Measurements from ENCODE around the gene TMEM161A.
"Not testable (repeated sequence)": the region's sequence is repeated elsewhere in the genome, so short reads cannot be mapped to it uniquely, and the experiment has no call there.

Gene TMEM161A

DNA sequence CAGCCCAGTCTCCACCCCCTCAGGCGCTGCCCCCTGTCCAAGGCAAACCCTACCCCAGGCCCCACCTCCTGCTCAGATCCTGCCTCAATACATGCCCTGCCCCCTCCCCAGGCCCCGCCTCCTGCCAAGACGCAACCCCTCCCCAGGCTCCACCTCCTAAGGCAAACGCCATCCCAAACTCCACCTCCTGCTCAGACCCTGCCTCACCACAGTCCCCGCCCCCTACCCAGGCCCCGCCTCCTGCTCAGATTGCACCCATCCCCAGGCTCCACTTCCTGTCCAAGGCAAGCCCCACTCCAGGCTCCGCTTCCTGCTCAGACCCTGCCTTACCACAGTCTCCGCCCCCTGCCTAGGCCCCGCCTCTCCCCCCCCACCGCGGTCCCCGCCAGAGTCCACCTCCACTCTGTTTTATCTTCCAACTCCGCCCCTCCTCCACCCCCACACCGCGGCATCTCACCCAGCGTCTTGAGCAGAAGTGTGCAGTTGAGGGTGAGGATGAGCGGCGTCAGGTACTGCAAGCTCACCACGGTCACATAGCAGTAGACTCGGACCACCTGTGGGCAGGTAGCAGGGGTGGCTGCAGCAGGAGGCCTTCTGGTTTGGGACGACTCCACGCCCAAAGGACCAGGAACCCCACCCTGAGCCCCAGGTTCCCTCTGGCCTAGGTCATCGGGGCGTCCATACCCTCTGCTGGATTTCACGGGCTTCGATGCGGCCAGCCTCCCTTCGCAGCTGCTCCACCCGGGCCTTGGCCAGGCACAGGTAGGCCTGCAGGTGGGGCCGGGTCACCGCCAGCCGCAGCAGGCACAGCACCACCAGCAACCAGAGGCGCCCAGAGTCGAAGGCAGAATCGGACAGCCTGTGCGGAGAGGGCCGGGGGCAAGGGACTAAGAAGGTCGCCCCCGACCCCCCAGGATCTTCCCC lies 17.7 kb downstream of the TMEM161A start:
- DNase-seq, result no peak

DNA sequence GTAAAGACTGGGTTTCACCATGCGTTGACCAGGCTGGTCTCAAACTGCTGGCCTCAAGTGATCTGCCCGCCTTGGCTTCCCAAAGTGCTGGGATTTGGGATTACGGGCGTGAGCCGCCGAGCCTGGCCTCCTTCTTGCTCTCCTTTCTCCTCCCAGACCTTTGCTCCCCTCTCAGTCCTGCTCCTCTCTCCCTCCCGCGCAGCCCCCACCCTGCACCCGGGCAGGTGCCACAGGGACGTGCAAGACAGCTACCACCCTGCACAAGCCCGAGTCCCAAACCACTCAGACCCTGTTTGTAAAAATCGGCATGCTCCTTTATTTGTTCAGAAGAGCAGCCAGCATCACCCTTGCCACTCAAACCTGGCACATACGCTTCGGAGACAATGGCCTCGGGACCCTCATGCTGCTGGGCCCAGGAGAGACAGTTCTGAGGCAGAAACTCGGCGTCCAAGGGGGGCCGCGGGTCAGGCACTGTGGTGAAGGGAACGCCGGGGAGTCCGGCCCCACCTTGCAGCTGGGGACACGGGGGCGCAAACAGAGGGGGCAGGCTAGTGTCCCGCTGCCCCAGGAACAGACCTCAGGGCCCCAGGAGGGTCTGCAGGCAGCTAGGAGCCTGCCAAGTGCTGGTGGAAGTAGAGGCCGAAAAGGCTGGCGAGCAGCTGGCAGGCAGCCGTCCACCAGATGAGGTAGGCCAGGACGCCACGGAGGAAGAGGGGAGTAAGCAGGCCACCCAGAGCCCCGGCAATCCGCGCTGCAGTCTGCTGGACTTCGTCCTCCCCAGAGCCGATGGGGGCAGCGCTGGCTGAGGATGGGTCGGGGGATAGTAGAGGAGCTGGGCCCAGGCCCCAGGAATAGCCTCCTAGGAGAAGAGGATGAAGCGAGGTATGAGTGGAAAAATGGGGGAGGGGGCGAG lies 18.7 kb downstream of the TMEM161A start:
- DNase-seq, result no peak

DNA sequence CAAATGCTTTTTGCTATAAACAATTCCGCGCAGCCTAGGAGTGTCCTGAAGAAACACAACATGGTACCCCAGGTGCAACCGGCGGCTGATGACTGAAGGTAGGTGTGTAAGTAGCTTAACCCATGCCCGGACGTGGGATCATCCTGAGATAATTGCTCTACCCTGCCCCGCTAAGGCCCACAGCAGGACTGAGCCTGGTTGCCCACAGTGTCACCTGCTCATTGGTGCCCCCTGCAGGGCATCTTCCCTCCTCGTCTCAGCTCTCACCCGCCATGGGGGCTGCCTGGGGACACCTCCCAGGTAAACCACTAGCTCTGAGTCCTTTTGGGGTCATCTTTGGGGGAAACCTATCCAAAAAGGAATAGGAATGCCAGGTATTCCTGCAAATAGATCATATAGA lies 22.3 kb downstream of the TMEM161A start:
- peak; percentile 79 for DNase-seq

DNA sequence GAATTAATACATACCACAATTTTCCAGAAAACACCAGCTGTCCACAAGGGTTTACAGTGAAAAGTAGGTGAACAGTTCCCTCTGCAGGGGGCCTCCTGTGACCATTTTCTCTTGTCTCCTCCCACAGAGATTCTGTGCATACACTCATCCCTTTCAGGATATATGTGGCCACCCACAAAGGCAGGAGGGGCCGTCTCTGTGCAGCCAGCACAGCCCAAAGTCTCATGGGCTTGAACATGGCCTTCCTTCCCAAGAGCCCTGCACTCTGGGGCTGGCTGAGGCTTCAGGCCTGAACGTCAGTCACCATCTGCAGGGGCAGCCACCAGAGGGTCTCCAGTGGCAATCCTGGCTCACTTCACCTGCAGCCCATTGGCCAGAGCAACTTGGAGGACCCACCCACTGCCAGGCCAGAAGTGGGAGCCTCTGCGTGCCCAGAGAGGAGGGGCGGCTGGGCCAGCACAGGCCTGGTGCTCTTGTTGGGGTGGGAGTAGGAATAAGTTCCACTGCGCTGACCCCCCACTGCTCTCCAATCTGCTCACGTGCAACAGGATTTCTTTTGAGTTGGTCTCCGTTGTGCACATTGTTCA lies 25.1 kb downstream of the TMEM161A start:
- no peak for DNase-seq

DNA sequence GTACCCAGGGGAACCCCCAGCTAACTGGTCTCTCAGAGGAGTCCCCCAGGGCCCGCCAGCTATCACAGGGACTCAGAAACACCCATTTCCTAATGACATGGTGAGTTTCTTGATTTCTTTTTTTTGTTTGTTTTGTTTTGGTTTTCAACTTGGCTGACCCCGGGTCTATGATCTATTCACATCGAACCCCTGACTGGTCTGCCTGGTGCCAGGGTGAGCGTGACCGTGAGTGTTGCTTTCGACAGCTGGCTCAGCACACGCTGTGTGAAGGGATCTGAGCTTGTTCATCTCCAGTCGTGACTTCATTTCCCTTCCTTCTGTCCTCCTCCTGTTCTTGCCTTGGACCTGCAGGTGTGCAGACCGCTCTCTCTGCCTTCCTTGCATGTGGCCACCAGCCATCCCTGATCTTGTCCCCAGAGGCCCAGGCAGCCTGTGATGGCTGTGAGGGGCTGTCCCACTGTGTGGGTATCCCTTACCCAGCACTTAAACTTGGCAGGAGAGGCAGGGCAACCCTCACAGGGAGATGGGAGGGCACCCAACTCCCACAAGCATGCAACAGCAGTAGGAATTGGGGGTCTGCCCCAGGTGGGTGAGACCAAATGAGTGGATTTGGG lies 26.2 kb downstream of the TMEM161A start:
- no peak for DNase-seq

DNA sequence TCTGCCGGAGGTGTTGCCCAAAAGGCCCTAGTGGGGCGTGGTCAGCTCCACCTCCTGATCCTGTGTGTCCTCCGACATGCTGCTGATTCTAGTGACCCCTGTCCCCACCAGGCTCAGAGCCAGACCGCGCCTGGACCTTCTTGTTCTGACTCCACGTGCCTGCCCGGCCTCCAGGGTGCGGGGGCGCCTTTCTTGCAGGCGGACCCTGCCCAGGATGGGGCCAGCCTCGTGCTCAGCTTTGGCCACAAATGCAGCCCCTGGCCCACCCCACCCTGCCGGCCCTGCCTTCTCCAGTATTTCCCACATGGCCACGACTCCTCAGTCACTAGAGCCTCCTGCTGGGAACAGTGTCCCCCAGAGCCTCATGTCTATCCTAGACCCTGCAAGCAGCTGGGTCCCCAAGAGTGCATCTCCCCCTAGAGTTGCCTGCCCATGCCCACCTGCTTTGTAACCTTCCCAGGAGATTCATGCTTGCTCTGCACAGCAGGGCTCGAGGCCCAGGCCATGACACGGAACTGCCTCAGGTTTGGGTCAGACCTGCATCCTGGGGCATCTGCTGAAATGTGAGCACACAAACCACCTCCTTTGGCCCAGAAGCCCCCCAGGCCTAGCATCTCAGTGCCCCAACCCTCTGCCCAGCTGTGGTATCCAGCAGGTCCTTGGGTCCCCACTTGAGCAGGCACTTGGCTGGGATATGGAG lies 27.0 kb downstream of the TMEM161A start:
- DNase-seq, result no peak

DNA sequence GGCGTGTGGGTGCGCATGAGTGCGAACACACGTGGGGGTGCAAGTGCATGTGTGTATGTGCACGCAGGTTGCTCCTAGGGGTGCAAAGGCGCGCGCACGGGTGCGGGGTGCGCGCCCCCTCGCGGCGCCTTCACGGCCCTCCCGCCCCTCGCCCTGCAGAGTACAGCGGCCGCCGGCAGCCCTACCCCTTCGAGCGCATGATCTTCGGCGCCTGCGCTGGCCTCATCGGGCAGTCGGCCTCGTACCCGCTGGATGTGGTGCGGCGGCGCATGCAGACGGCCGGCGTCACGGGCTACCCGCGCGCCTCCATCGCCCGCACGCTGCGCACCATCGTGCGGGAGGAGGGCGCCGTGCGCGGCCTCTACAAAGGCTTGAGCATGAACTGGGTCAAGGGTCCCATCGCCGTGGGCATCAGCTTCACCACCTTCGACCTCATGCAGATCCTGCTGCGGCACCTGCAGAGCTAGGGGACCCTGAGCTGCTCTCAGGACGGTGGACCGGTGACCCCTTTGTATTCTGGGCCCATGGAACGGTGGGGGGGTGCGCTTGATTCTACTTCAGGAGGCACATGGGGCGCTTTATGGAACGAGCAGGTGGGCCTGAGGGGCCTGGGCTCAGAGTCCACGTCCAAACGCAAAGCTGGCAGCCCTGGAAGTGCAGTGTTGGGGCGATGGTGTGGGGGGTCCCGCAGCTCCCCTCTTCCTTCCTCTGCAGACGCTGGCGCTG lies 27.7 kb downstream of the TMEM161A start:
- no peak for DNase-seq

DNA sequence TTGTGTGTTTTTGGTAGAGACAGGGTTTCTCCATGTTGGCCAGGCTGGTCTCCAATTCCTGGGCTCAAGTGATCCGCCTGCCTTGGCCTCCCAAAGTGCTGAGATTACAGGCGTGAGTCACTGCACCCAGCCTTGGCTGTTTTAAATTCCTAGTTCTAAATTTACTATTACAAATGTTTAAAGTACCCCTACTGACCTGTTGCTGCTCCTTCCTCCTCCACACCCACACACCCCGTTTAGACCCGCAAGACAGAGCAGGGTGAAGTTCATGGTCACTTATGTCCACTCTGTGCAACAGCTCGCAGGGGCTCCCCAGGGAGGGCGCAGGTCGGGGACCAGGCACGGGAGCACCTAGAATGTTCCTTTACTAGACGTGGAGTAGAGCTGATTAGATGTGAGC lies 28.7 kb downstream of the TMEM161A start:
- DNase-seq, result no peak

DNA sequence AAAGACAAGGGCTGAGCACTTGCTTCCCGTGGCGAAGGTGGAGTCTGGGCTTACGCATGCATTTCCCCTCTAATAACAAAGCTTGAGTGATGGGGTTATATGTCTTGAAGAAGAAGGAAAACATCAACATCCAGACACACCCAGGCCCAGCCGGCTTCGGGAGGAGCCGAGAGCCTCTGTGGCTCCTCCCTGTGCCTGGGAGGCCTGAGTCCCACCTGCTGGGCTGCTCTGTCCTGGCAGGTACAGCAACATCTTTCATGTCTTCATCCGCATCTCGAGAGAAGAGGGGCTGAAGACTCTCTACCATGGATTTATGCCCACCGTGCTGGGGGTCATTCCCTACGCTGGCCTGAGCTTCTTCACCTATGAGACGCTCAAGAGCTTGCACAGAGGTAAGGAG lies 30.6 kb downstream of the TMEM161A start:
- DNase-seq, result no peak

DNA sequence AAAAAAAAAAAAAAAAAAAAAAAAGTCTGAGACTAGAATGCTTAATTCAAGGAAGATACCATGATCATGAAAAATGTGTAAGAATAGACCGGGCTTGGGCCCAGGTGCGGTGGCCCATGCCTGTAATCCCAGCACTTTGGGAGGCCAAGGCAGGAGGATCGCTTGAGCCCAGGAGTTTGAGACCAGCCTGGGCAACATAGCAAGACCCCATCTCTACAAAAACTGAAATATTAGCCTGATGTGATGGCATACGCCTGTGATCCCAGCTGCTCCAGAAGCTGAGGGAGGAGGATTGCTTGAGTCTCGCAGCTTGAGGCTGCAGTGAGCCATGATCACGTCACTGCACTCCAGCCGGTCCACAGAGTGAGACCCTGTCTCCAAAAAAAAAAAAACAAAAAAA lies 31.3 kb downstream of the TMEM161A start:
- DNase-seq, result not testable (repeated sequence)

DNA sequence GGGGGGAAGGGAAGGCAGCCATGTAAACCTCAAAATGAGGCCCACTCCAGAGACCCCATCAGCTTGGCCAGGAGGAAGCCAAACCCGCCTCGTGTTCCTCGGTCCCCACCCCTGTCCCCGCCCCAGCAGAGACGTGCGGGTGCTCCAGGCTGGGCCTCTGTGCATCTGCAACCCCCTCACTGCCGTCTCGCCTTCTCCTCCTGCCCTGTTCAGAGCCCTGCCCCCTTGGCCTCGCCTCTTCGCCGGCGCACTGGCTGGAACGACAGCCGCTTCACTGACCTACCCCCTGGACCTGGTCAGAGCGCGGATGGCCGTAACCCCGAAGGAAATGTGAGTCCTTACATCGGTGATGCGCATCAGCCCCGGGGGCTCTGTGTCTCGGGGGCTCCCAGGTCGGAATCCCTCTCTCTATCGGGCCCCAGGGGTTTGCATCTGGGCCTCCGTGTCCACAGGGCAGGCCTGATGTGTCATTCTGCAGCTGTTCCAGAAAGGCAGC lies 32.2 kb downstream of the TMEM161A start:
- DNase-seq, result no peak

DNA sequence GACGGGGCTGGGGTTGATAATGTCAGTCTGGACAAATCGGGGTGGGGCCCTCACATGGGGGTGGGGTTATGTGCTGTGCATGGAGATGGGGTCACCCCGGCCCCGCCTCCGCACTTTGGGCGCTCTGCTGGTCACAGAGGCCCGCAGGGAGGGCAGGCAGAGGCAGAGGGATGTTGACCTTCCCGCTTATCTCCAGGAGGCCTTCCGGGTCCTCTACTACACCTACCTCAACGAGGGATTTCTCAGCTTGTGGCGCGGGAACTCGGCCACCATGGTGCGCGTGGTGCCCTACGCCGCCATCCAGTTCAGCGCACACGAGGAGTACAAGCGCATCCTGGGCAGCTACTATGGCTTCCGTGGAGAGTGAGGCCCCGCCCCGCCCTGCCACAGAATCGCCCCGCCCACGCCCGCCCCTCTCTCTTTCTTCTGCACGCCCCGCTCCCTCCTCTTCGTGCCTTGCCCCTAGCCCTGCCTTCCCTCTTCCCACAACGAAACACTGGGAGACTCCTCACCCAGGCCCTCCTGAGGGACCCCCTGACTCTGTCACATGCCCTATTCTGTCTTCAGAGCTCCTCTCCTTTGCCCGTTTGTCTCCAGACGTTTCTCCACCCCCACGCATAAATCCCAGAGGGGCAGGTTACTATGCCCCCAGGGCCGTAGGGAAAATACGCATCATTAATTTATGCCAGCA lies 32.8 kb downstream of the TMEM161A start:
- no peak for DNase-seq

DNA sequence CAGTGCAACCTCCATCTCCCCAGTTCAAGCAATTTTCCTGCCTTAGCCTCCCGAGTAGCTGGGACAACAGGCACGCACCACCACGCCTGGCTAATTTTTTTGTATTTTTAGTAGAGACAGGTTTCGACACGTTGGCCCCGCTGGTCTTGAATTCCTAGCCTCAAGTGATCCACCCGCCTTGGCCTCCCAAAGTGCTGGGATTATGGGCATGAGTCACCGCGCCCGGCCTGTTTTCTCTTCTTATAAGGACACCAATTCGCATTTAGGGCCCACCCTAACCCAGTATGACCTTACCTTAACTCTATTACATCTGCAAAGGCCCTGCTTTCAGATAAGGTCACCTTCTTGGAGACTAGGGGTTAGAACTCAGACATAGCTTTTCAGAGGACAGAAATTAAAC lies 35.1 kb downstream of the TMEM161A start:
- DNase-seq, result no peak

DNA sequence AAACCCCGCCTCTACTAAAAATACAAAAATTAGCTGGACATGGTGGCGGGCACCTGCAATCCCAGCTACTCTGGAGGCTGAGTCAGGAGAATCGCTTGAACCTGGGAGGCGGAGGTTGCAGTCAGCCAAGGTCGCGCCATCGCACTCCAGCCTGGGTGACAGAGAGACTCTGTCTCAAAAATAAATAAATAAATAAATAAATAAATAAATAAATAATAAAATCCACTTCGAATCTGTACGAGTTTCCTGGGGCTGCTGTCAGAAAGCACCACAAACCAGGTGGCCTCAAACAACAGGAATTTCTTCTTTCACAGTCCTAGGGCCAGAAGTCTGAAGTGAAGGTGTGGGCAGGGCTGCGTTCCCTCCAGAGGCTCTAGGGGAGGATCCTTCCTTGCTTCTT lies 35.7 kb downstream of the TMEM161A start:
- not testable (repeated sequence) for DNase-seq

DNA sequence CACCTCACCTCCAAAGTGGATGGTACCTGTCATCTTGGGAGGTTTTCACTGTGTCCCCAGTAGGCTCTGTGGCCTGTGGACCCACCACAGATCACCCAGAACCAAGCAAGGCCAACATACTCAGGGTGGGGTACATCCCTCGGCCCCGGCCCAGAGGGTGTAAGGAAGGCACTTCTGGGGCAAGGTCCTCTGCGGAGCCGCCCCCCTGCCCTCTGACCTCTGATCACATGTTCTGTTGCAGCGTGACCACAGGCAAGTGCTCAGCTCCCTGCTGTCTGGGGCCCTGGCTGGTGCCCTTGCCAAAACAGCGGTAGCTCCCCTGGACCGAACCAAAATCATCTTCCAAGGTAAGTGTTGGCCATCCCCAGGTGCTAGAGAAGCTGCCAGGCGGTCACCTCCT lies 36.7 kb downstream of the TMEM161A start:
- DNase-seq, result no peak

DNA sequence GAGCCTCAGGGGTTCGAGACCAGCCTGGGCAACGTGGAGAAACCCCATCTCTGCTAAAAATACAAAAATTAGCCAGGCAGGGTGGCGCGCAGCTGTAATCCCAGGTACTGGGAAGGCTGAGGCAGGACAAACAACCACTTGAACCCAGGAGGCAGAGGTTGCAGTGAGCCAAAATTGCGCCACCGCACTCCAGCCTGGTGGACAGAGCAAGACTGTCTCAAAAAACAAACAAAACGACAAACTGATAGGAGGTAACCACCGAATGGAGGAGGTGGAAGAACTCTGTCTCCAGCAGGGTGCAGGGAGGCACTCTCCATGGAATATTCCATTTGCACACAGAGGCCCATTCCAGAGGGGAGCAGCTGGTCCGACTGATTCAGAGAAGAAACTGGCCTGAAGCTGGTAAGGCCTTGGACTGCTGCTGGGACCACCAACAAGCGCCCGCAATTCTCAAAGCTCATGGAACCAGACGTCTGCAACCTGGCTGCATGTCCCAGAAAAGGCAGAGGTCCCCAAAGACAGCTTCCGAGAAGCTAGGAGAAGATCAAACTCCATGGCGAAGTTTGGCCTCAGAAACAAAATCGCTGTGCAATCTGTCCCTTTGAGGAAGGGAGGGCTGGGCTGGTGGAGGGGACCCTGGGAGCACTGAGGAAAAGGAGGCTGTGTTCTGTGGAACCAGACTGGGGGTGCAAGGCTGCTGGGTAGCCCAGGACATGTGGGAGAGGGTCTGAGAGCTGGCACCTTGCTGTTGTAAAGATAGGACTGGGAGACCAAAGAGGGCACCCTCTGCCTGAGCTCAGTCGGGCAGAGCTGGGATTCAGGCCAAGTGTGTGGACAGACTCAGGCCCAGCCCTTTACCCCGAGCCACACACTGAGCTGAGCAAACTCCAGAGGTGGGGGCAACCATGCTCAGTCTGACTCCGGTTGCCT lies 39.3 kb downstream of the TMEM161A start:
- DNase-seq, result no peak

DNA sequence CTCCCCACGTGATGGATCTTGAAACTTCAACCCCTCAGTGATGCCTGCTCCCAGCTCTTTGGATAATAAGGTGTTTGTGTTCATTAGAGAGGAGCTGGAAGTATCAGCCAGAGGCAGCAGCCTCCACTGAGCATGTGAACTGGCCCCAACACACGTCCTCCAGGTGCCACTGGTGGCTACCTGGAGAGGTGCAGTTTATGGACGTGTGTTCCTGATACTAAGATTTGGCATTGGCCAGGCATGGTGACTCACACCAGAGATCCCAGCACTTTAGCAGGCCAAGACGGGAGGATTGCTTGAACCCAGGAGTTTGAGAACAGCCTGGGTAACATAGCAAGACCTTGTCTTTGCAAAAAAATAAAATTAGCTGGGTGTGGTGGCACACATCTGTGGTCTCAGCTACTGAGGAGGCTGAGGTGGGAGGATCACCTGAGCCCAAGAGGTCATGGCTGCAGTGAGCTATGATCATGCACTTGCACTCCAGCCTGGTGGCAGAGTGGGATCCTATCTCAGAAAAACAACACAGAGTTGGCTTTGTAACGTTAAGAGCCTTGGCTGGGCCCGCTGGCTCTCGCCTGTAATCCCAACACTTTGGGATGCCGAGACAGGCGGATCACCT lies 40.1 kb downstream of the TMEM161A start:
- DNase-seq, result no peak

DNA sequence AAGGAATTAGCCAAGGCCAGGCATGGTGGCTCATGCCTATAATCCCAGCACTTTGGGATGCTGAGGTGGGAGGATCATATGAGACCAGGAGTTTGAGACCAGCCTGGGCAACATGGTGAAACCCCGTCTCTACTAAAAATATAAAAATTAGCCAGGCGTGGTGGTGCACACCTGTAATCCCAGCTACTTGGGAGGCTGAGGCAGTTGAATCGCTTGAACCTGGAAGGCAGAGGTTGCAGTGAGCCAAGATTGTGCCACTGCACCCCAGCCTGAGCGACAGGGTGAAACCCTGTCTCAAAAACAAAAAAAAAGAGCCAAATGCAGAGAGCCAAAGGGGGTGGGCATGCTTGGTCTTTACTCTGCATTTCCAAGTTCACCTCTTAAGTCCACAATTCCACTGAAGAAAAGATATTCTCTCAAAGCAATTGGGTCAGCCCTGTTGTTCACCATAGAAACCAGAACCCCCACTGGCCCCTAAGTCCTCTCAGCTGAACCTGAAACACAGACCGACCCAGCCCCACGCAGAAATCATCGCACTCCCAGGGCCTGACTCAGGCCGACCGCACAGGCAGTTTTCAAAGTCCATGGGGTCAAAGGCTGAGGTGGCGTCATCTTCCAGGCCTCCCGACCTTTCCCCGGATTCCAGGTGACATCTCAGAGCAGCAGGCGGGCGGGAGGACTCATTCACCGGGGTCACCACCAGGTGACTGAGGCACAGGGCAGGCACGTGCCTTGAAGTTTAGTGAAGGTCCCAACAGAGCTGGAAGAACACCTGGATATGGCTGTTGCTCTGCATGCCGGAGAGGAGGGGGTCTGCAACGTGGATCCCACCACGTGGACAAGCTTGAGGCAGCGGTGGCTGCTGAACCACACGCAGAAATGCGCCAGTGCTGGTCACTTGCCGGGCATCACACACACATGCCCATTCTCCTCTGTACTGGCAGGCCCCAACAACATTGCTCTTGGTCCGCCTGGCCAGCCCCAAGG lies 41.3 kb downstream of the TMEM161A start:
- no peak for DNase-seq
